HG03354 (cell line): ENCODE data around the gene ARHGAP29.
"Not testable (repeated sequence)": the region's sequence is repeated elsewhere in the genome, so short reads cannot be mapped to it uniquely, and the experiment has no call there.

Experiments used
- ATAC-seq: cut with Tn5 transposase; IDR thresholded peaks from one replicate; pipeline ENCODE4 v1.9.1; 2021; ENCODE audit warnings: mild to moderate bottlenecking; ENCODE audit not compliant: unreplicated experiment, poor library complexity, severe bottlenecking

Gene ARHGAP29

DNA sequence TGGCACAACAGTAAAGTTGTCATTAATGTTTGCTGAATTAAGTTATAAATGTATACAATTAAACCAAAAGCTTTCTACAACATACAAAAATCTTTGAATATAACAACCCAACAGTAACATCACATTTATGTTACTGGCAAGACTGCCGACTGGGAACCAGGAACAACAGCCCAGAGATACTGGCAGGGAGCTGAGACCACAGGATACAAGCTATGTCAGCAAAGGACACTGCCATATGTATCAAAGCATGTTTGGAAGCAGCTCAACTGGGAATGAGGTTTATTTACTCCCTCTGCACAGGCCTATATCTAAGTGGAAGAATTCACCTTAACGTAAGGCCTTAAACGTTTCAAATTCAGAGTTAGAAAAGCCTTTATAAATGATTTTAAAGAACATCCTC is 50.4 kb downstream of the ARHGAP29 start:
- no peak for ATAC-seq

- ATAC-seq: no peak
Measured at GRCh38 chr1:94183197-94183815, 54.1 kb downstream of the ARHGAP29 start.

DNA sequence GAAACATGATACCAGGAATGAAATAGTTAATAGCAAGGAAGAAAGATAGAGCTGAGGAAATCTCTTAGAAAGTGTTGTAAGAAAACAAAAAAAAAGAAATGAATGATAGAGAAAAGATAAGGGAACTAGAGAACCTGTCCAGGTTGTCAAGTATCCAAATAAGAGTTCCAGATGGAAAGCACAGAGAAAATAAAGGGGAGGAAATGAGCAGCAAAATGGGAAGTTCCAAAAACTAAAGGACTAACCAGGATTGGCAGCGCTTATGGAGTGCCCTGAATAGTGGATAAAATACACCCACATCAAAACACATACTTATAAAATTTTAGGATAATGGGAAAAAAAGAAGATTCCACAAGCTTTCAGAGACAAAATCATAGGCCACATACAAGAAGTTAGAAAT is 55.2 kb downstream of the ARHGAP29 start:
- ATAC-seq: no peak

DNA sequence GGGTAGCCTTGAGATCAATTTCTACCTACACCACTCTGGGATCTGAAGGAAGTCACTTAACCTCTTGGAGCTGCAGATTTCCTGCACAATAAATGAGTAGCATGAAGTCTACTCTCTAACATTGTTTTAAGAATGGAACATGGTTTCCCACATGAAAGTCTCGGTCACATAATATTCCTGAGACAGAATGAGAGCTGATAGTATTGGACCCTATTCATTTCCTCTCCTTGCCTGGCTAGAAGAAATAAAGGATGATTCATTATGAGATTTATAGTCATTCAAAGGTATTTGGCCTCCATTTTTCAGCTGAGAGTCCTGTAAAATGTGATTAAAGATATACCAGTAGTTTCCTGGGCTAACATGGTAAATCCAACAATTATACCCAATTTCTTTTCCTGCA is 56.7 kb downstream of the ARHGAP29 start:
- no peak for ATAC-seq

GRCh38 chr1:94178901-94179300 is 58.5 kb downstream of the ARHGAP29 start:
- no peak for ATAC-seq

GRCh38 chr1:94169126-94169525 is 68.3 kb downstream of the ARHGAP29 start:
- ATAC-seq: no peak

DNA sequence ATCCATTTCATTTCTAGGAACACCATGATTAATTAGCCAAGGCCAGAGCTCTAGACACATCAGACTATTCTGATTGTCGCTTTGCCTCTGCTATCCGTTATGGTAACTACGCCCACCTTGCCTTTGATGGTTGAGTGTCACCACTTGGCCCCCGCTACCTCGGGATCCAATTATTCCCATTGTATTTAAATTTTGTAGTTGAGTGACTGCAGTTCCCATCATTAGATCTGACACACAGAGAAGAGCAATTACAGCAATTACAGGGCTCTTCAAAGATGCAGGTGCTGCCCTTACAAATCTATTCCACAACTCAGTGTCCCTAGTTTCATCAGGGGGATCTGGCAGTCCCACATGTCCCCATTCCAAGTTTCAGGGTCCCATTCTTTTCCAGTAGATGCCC is 71.5 kb downstream of the ARHGAP29 start:
- no peak for ATAC-seq

- not testable (repeated sequence) for ATAC-seq
Measured at GRCh38 chr1:94164885-94165284, 72.5 kb downstream of the ARHGAP29 start.

DNA sequence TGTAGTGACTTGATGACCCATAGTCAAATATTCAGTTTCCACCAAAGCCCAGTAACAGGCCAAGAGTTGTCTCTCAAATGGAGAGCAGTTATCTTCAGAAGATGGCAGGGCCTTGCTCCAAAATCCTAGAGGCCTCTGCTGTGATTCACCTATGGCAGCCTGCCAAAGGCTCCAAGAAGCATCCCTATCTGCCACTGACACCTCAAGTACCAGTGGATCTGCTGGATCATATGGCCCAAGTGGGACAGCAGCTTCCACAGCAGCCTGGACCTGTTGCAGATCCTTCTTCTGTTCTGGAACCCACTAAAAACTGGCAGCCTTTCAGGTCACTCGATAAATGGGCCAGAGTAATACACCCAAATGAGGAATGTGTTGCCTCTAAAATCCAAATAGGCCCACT is 73.3 kb downstream of the ARHGAP29 start:
- ATAC-seq: not testable (repeated sequence)

- not testable (repeated sequence) for ATAC-seq
Measured at GRCh38 chr1:94163249-94163648, 74.1 kb downstream of the ARHGAP29 start.

- ATAC-seq: no peak
Measured at GRCh38 chr1:94160811-94161210, 76.6 kb downstream of the ARHGAP29 start.

GRCh38 chr1:94156096-94156625 is 81.2 kb downstream of the ARHGAP29 start:
- ATAC-seq: no peak

DNA sequence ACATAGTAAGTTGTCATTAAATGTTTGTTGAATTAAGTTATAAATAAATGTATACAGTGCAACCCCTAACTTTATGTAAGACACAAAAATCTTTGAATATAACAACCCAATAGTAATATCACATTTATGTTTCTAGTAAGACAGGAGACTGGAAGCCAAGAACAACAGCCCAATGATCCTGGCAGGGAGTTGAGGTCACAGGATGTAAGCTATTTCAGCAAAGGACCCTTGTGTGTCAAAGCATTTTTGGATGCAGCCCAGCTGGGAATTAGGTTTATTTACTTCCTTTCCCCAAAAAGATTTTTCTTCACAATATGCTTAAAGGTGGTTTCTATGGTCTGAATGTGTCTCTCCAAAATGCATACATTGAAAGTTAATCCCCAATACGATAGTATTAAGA is 82.4 kb downstream of the ARHGAP29 start:
- no peak for ATAC-seq

DNA sequence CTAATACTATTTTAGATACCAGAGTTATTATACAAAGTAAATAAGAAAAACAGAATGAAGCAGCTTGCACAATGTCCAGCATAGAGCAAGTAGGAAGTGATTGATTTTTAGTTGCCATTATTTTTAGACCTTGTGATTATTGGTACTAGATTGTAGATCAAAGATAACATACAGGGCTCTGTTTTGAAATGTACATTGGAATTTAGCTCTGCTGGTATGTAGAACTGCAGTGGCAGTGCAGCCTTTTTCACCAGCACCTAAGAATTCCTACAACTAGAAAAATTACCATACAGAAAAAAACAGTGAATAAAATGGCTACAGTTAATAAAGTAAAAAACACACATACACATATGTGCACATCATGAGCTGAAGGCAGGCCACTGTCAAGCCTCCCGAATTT is 84.3 kb downstream of the ARHGAP29 start:
- no peak for ATAC-seq

- ATAC-seq: not testable (repeated sequence)
Measured at GRCh38 chr1:94149166-94149565, 88.2 kb downstream of the ARHGAP29 start.

GRCh38 chr1:94146273-94146672 is 91.1 kb downstream of the ARHGAP29 start:
- ATAC-seq: no peak

DNA sequence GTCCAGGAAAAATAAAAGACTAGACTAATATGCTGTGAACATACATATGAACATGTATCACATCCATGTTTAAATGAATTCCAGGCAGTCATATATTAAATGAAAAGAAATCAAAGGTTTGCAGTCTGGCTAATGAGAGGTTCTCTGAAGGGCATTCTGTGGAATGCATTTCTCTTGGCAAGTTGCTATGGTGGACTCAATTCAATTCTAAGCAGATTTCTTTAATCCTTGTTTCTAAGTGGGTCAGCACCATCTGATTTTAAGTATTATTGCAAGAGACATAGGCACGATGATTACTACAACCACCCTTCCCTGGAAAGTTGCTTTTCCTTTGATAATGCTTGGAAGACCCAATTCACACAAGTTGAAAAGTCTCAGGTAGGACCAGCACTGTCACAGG is 92.5 kb downstream of the ARHGAP29 start:
- ATAC-seq: no peak

- ATAC-seq: no peak
Measured at GRCh38 chr1:94143809-94144176, 93.6 kb downstream of the ARHGAP29 start.

DNA sequence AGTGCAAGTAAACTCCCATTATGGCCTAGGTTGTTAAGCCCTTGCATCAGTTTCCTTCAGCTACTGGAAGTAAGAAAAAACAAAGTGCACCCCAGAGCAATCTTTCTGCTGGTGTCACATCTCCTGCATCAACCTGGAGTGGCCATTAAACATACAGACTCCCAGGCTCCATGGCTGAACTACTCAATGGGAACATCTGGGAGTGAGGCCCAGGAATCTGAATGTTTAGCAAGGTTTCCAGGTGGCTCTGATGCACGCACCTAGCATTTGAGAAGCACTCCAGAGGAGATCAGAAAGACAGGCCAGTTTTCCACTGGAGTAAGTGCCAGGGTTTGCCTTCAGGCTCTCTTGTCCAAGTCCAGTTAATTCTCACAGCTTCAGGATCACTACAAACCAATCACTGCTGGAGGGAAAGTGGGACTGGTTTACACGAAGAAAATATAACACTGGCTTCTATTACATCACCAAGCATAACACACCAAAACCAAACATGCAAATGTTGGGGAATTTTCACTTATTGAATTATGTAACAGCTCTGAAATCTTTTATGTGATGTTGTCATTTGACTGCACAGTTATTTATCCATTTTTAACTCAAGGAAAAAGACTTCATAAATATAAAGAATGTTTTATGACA is 94.1 kb downstream of the ARHGAP29 start:
- no peak for ATAC-seq

- no peak for ATAC-seq
Measured at GRCh38 chr1:94142583-94142982, 94.8 kb downstream of the ARHGAP29 start.

- ATAC-seq: no peak
Measured at GRCh38 chr1:94142022-94142421, 95.4 kb downstream of the ARHGAP29 start.

- ATAC-seq: no peak
Measured at GRCh38 chr1:94132111-94132510, 105.3 kb downstream of the ARHGAP29 start.
